MM.1S (cell line): ENCODE results near the gene MCIDAS.

Source experiments
- DNase-seq: peaks from one replicate; pipeline ENCODE4 v3.0.0-alpha.2; 2015
- H2AFZ ChIP-seq: fragments of 300-600 bp; sonication (generic); 2 replicates; pipeline ENCODE4 v1.6.0; 2016; ENCODE audit warnings: antibody characterized with exemption, low read length
- H3F3A ChIP-seq: fragments of 300-600 bp; sonication (generic); 2 replicates; pipeline ENCODE4 v1.6.1; 2016; ENCODE audit warnings: mild to moderate bottlenecking, antibody characterized with exemption, low read length, moderate library complexity, mixed read lengths; ENCODE audit not compliant: insufficient read depth
- H3K27ac ChIP-seq: fragments of 300-600 bp; sonication (generic); 2 replicates; pipeline ENCODE4 v1.5.1; 2016; ENCODE audit warnings: mild to moderate bottlenecking, low read length
- H3K27me3 ChIP-seq: fragments of 300-600 bp; sonication (generic); replicated peaks from 2 replicates; pipeline ENCODE4 v1.6.0; 2016; ENCODE audit warnings: low read length; ENCODE audit not compliant: insufficient read depth
- H3K36me3 ChIP-seq: fragments of 300-600 bp; sonication (generic); replicated peaks from 2 replicates; pipeline ENCODE4 v1.6.1; 2016; ENCODE audit warnings: mild to moderate bottlenecking, low read length, mixed read lengths; ENCODE audit not compliant: insufficient read depth
- H3K4me1 ChIP-seq: fragments of 300-600 bp; sonication (generic); 2 replicates; pipeline ENCODE4 v1.6.1; 2016; ENCODE audit warnings: low read length, mixed read lengths
- H3K4me2 ChIP-seq: fragments of 300-600 bp; sonication (generic); 2 replicates; pipeline ENCODE4 v1.6.0; 2016; ENCODE audit warnings: low read depth, low read length
- H3K4me3 ChIP-seq: fragments of 300-600 bp; sonication (generic); 2 replicates; pipeline ENCODE4 v1.5.1; 2016; ENCODE audit warnings: low read length, mixed read lengths
- H3K79me2 ChIP-seq: fragments of 300-600 bp; sonication (generic); 2 replicates; pipeline ENCODE4 v1.6.1; 2016; ENCODE audit warnings: mixed run types, low read length, mixed read lengths
- H3K9ac ChIP-seq: fragments of 300-600 bp; sonication (generic); 2 replicates; pipeline ENCODE4 v1.6.1; 2016; ENCODE audit warnings: low read length, mixed read lengths
- H3K9me2 ChIP-seq: fragments of 300-600 bp; sonication (generic); replicated peaks from 2 replicates; pipeline ENCODE4 v1.6.1; 2016; ENCODE audit warnings: mild to moderate bottlenecking, low read length, mixed read lengths; ENCODE audit not compliant: insufficient read depth
- H3K9me3 ChIP-seq: fragments of 300-600 bp; sonication (generic); replicated peaks from 2 replicates; pipeline ENCODE4 v1.6.1; 2016; ENCODE audit warnings: mild to moderate bottlenecking, low read length, mixed read lengths; ENCODE audit not compliant: insufficient read depth
- H4K20me1 ChIP-seq: fragments of 300-600 bp; sonication (generic); 2 replicates; pipeline ENCODE4 v1.6.1; 2016; ENCODE audit warnings: mild to moderate bottlenecking, low read length, moderate library complexity, mixed read lengths; ENCODE audit not compliant: insufficient read depth
- CTCF ChIP-seq: fragments of 300-600 bp; sonication (generic); IDR thresholded peaks from 2 replicates; pipeline ENCODE4 v1.5.1; 2016; ENCODE audit warnings: antibody characterized with exemption, low read length, mixed read lengths
- EZH2 ChIP-seq: fragments of 300-600 bp; sonication (generic); optimal IDR thresholded peaks from 2 replicates; pipeline ENCODE3; 2017; ENCODE audit warnings: low read depth, mild to moderate bottlenecking, antibody characterized with exemption, low read length, mixed read lengths
- EZH2phosphoT487 ChIP-seq: fragments of 300-600 bp; sonication (generic); IDR thresholded peaks from 2 replicates; pipeline ENCODE4 v1.6.1; 2018; ENCODE audit warnings: antibody characterized with exemption, low read length

The MCIDAS gene

DNA sequence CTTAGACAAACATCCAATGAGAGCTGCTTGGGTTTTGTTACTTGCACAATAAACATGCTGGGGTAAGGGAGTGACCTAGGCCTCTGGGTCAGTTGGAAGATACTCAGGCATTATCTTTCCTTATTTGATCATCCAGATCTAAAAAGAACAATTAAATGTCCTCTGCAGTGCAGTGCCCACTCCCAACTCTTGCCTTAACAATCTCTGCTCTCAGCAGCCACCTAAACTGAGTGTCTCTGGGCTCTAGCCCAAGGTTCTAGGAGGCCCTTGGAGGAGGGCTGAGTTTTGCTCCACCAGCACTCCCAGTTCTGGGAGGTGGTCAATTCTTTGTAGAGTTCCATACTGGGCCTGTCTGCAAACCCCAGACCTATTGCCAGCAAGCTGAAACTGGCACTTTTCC is 1.8 kb downstream of the MCIDAS start:
- H3K36me3 ChIP-seq = no peaks in the 10 kb centered on the region
- no peak overlapping the region for H3K27ac ChIP-seq
- peaks cover 22% of the 10 kb centered on the region for H3K27me3 ChIP-seq
- H3F3A ChIP-seq = peaks cover 8% of the 10 kb centered on the region; the same call in 1 of the 2 replicates
- H3K4me1 ChIP-seq = 0 out of 2 replicates have a peak, but pooled peaks cover 4% of the 10 kb centered on the region
- H3K9me2 ChIP-seq = no peaks in the 10 kb centered on the region
- no peaks in the 10 kb centered on the region for H3K9me3 ChIP-seq
- TF ChIP-seq EZH2 = no peak
- no peak for TF ChIP-seq EZH2phosphoT487
- no peak for TF ChIP-seq CTCF
- H2AFZ ChIP-seq = no peak overlapping the region
- H3K9ac ChIP-seq = no peak overlapping the region
- H3K79me2 ChIP-seq = no peaks in the 10 kb centered on the region
- DNase-seq = no peak
- H3K4me3 ChIP-seq = no peak overlapping the region
- H3K4me2 ChIP-seq = no peak overlapping the region
- H4K20me1 ChIP-seq = no peaks in the 10 kb centered on the region

GRCh38 chr5:55223812-55224240 is 3.3 kb downstream of the MCIDAS start:
- no peak overlapping the region for H3K4me2 ChIP-seq
- no peak overlapping the region for H3K27ac ChIP-seq
- no peaks in the 10 kb centered on the region for H3K79me2 ChIP-seq
- H4K20me1 ChIP-seq = no peaks in the 10 kb centered on the region
- H3K4me1 ChIP-seq = 0 out of 2 replicates have a peak, but pooled peaks cover 4% of the 10 kb centered on the region
- TF ChIP-seq CTCF (no peak), EZH2 (no peak), EZH2phosphoT487 (no peak)
- H3K9me2 ChIP-seq = no peaks in the 10 kb centered on the region
- H3K9ac ChIP-seq = no peak overlapping the region
- H3K4me3 ChIP-seq = no peak overlapping the region
- no peaks in the 10 kb centered on the region for H3K36me3 ChIP-seq
- no peak overlapping the region for H2AFZ ChIP-seq
- no peaks in the 10 kb centered on the region for H3K9me3 ChIP-seq
- H3F3A ChIP-seq = peaks cover 8% of the 10 kb centered on the region; the same call in 1 of the 2 replicates
- DNase-seq = no peak
- H3K27me3 ChIP-seq = peaks cover 12% of the 10 kb centered on the region

DNA sequence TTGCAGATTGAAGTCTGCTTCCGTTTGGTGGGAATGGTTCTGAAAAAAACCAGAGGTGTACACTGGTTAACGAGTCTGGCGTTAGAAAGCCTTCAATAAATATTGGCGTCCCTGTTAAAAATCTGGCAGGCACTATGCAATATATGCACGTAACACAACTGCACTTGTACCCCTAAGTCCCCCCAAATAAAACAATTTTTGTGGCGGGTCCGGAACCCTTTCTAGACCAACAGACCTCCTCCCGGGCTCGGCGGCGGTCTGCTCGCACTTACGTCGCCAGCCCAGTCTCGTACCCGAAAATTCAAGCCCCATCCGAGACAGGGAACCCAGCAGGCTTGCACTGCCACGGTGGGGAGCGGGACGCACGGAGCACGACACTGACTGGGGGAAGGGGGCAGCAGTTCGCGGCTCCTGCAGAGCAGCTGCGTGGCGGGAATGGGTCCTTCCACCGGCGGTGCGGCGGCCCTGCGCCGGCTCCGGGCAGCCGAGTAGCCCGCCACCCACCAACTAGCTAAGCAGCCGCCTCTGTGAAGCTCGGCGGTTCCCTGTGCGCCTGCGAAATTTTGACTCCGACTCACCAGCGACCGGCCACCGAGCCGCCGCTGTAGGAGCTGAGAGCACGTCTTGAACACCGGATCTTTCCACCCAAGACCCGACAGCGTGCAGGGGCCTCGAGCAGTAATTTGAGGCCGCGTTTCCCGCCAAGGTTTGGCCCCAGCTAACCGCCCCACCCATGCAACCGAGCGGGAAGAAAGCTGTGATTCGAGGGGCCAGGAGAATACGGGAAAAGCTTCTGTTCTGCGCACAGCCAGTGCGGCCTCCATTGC is 3.9 kb downstream of the MCIDAS start:
- H3K9me2 ChIP-seq = no peaks in the 10 kb centered on the region
- H2AFZ ChIP-seq = no peak overlapping the region
- H3K36me3 ChIP-seq = no peaks in the 10 kb centered on the region
- no peaks in the 10 kb centered on the region for H4K20me1 ChIP-seq
- peaks cover 8% of the 10 kb centered on the region; the same call in 1 of the 2 replicates for H3F3A ChIP-seq
- no peak overlapping the region for H3K4me3 ChIP-seq
- H3K27ac ChIP-seq = no peak overlapping the region
- no peak overlapping the region for H3K9ac ChIP-seq
- H3K79me2 ChIP-seq = no peaks in the 10 kb centered on the region
- TF ChIP-seq EZH2phosphoT487 (no peak), CTCF (no peak), EZH2 (no peak)
- H3K27me3 ChIP-seq = peaks cover 6% of the 10 kb centered on the region
- DNase-seq = no peak
- no peaks in the 10 kb centered on the region for H3K9me3 ChIP-seq
- 0 out of 2 replicates have a peak, but pooled peaks cover 4% of the 10 kb centered on the region for H3K4me1 ChIP-seq
- H3K4me2 ChIP-seq = no peak overlapping the region
